Stimulated activated CD4-positive, alpha-beta T cell treated with anti-CD3 and anti-CD28 coated beads, TNF-alpha, amount 100 ng/mL, for 1 hour (primary cell): Measurements from ENCODE around the gene TMEM221.
A peak's percentile ranks its signal among the peaks of the same experiment; 100 is the strongest.

Experiments
- DNase-seq, 3 donors: peaks; one replicate each; pipeline ENCODE4 v3.0.0-alpha.2; 2020; ENCODE audit warnings: low read depth in 3 of 3, low spot score in 1 of 3

Gene TMEM221

GRCh38 chr19:17473041-17473440 is 24.6 kb upstream of the TMEM221 start:
- DNase-seq: no peak

GRCh38 chr19:17471410-17472125 is 23.1 kb upstream of the TMEM221 start:
- DNase-seq: no peak

- peak; percentile 70 to 78 (median 71) for DNase-seq
These were observed 21.8 kb upstream of the TMEM221 start, which contains the start of gene SLC27A1 for GRCh38 chr19:17470068-17470841. TSS of gene SLC27A1 (plus strand) at chr19:17470524. CDS start at chr19:17470541, 17 bp downstream.

GRCh38 chr19:17469481-17470067 is 21.1 kb upstream of the TMEM221 start:
- peak; percentile 81 to 91 (median 85) for DNase-seq

GRCh38 chr19:17469092-17469480 is 20.6 kb upstream of the TMEM221 start:
- no peak for DNase-seq

GRCh38 chr19:17468302-17469091 is 20.0 kb upstream of the TMEM221 start:
- no peak for DNase-seq

- no peak for DNase-seq
These were observed 19.2 kb upstream of the TMEM221 start for GRCh38 chr19:17467471-17468301.

GRCh38 chr19:17466487-17466850 is 18.0 kb upstream of the TMEM221 start:
- DNase-seq: no peak

GRCh38 chr19:17460372-17461230 is 12.1 kb upstream of the TMEM221 start, which contains the start of gene NXNL1:
TSS of gene NXNL1 (minus strand) at chr19:17460926. CDS start at chr19:17460869, 57 bp downstream.
- no peak for DNase-seq

GRCh38 chr19:17458970-17459369 is 10.5 kb upstream of the TMEM221 start:
- no peak for DNase-seq

GRCh38 chr19:17457616-17458015 is 9.1 kb upstream of the TMEM221 start:
- no peak for DNase-seq

GRCh38 chr19:17456127-17456526 is 7.7 kb upstream of the TMEM221 start:
- DNase-seq: no peak

GRCh38 chr19:17455308-17456123 is 7.0 kb upstream of the TMEM221 start:
- no peak for DNase-seq

GRCh38 chr19:17454576-17455071 is 6.2 kb upstream of the TMEM221 start:
- DNase-seq: no peak

- no peak for DNase-seq
These were observed 3.4 kb upstream of the TMEM221 start for GRCh38 chr19:17451820-17452219.

- no peak for DNase-seq
These were observed 2.0 kb upstream of the TMEM221 start for GRCh38 chr19:17450264-17451075.

GRCh38 chr19:17447704-17448130 is 751 bp downstream of the TMEM221 start:
- no peak for DNase-seq
